Heart left ventricle (tissue), 13 donors: ENCODE results near the gene SCD.

ENCODE experiments used
- CTCF ChIP-seq, 12 donors: fragments of 200-600 bp; sonication (generic) in 4 of 12; IDR thresholded peaks; one replicate each; pipeline versions ENCODE4 v1.5.0 to v1.8.0; 2018 to 2022; ENCODE audit warnings: antibody characterized with exemption in 12 of 12, mild to moderate bottlenecking in 5 of 12
- POLR2A ChIP-seq, 2 donors: fragments of 450-650 bp; IDR thresholded peaks; one replicate each; pipeline ENCODE4 v1.6.1; 2017; ENCODE audit warnings: antibody characterized with exemption in 2 of 2, mild to moderate bottlenecking in 2 of 2, moderate library complexity in 2 of 2
- donor health status: ischemic (EF 13 %, LVEDD 7.1; RV severe dilation, severe dysfunction).
- donor health status: DM: no; HTN: yes; CAD: no.
- donor health status: DM: no; HTN: no; CAD: no.
- donor health status: ischemic (EF 25% LVEDD 6.9; RV normal size, moderate dysfunction).
- donor health status: ischemic (EF 25% LVEDD 5.7; RV mildly dilated, moderate dysfunction).
- donor health status: ischemic (EF 35%, LVEDD 5.7; RV mildly dilated, moderate dysfunction).
- donor health status: nonischemic (EF 11% LVEDD 7.7; RV severe dilation, severe dysfunction).
- donor health status: DM: yes; HTN: yes; CAD: no.
- donor health status: PGD.
- donor health status: ischemic (EF 29% LVEDD 5.4; RV normal size, mild dysfunction).
- donor health status: nonischemic (EF 23%, LVEDD 6.1; RV moderate dilation, normal function).

GRCh38 chr10:100340948-100341847 lies 5.8 kb upstream of the SCD start:
- TF ChIP-seq CTCF (IDR thresholded peaks at IDR 0.05) (no peak), POLR2A (IDR thresholded peaks at IDR 0.05) (no peak)
